HG02642 (cell line): ENCODE measurements around the gene EME2.

Experiments used
- ATAC-seq: cut with Tn5 transposase; IDR thresholded peaks from one replicate; pipeline ENCODE4 v1.9.1; 2021; ENCODE audit warnings: mild to moderate bottlenecking; ENCODE audit not compliant: unreplicated experiment, poor library complexity

The EME2 gene

DNA sequence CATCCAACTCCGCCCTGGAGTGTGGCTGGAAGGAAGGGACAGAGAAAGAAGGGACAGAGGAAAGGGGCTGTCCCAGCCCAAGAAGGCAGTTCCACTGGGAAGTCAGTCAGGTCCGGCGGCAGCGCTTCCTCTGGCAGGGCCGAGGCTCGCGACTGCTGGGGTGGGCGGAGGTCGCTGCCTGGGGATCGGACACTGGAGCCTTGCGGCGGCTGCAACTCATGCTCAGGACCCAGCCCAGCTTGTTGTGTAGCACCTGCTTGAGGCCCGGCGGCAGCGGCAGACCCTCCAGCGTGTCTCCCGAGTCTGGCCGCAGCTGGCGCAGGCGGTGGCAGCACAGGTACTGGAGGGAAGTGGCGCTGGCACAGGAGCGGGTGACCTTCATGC, 4.4 kb downstream of the EME2 start:
- no peak for ATAC-seq

GRCh38 chr16:1777375-1778199, 5.0 kb downstream of the EME2 start:
- ATAC-seq, result no peak

DNA sequence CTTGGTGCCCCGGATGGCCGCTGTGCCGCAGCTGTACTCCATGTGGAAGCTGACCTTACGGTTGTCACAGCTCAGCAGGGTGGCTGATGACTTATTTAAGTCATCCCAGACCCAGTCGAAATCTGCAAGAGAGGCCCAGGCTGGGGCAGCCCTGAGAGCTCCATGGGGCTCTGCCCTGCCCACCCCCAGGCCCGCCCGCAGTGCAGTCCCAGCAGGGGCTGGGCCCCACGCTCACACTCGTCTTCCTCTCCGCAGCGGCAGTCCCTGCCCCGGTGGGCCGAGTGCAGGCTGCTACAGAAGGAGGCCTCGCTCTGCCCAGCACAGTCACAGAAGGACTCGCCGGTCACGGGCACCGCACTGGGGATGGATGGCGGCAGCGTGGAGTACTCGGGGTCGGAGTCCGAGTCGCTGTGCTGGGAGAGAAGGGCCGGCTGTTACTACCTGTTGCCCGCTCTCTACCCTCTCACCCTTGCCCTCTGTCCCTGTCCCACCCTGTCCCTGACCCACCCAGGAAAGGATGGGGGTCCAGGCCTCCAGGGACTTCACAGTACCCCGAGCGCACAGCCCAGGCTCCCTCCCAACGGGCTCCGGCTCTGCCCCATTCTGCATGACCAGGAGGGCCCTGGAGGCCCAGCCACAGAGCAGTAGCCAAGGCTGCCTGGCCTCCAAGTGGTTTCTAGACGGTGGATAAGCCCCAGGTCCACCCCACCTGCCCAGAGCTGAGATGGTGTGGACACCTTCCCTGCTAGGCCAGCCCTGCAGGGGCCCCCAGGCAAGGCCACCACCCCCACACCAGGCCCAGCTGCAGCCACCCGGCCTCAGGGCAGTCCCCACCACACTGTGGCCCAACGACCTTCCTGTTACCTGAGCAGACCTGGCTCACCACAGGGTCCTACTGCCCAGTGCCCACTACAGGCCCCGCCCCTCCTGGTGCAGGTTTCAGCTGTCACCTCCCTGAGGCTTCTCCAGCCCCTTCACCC, 5.9 kb downstream of the EME2 start:
- ATAC-seq, result no peak

DNA sequence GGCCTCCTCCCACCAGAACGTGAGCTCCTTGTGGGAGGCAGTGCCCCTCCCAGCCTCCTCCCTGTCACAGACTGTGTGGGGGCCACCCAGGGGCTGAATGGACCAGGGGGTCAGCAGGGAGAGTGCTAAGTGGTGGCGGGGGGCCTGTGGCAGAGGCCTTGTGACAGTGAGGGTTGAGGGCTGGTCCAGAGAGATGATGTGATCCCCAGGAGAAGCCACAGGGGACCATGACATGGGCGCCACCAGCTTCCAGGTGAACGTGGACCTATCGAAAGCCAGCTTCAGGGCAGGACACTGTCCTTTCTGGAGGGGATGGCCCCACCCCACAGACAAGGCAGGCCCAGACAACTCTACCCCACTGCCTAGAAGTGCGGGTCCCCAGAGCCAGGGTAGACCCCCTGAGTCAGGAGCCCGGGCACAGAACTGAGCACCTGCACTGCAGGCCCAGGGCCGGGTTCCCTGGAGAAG, 6.7 kb downstream of the EME2 start:
- no peak for ATAC-seq

GRCh38 chr16:1779741-1780676, 7.4 kb downstream of the EME2 start:
- ATAC-seq, result no peak

DNA sequence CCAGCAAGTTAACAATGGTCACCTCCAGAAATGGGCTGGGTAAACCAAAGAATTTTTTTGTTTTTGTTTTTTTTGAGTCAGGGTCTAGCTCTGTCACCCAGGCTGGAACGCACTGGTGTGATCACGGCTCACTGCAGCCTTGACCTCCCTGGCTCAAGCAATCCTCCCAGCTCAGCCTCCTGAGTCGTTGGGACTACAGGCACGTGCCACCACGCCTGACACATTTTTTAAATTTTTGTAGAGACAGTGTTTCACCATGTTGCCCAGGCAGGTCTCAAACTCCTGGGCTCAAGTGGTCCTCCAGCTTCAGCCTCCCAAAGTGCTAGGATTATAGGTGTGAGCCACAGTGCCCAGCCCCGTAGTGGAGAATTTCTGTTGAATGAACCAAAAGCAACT, 8.1 kb downstream of the EME2 start:
- ATAC-seq, result no peak

DNA sequence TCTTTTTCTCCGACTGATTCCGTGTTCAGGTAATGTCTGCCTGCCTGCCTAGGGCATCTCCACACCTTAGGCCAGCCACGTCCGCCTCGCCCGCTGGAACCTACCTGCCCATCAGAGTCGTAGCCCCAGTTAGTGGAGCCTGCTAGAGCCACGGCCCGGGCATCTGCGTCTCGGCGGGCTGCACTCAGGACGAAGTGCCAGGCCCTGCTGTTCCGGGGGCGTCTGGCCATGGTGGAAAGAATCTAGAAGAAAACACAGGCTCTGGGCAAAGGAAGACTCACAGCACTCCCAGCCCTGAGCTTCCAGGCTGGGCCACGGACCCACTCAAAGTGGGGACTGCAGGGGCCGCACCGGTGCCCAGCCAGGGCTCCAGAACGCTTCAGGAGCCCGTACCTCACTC, 8.6 kb downstream of the EME2 start:
- ATAC-seq, result no peak

DNA sequence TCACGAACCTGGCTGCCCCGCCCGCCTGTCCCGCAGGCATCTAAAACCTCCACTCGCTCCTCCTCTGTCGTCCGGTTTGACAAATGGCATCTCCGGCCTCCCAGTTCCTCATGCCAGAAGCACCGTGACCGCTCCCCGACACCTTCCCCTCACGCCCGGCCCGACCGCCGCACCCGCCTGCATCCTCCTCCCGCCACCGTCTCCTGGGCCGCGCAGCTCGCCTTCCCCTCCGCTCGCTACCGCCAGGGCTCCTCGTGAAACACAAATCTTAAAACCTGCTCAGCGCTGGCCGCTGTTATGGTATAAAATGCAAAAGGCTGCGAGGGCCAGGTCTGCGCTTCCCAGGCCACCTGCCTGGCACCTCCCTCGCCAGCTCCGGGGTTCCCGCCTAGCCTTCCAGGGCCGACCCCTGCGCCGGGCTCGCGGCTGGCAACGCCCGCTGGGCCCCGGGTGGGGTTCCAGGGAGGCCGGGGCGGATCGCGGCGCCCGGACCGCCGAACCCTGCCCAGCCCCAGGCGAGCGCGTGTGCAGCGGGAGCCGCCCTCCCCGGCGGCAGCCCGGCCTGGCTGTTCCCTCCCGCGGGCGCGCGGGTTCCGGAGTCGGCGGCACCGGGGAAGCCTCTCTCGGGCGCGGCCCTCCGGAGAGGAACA, 9.3 kb downstream of the EME2 start:
- ATAC-seq, result peak; percentile 6

GRCh38 chr16:1782408-1783264, 10.0 kb downstream of the EME2 start, which contains the start of the genes NUBP2 and SPSB3:
NUBP2 (plus strand) TSS chr16:1782960; CDS start chr16:1783021, 61 bp downstream.
SPSB3 (minus strand) TSS chr16:1782571; CDS start chr16:1781483, 1,088 bp downstream.
- ATAC-seq, result peak; percentile 86

DNA sequence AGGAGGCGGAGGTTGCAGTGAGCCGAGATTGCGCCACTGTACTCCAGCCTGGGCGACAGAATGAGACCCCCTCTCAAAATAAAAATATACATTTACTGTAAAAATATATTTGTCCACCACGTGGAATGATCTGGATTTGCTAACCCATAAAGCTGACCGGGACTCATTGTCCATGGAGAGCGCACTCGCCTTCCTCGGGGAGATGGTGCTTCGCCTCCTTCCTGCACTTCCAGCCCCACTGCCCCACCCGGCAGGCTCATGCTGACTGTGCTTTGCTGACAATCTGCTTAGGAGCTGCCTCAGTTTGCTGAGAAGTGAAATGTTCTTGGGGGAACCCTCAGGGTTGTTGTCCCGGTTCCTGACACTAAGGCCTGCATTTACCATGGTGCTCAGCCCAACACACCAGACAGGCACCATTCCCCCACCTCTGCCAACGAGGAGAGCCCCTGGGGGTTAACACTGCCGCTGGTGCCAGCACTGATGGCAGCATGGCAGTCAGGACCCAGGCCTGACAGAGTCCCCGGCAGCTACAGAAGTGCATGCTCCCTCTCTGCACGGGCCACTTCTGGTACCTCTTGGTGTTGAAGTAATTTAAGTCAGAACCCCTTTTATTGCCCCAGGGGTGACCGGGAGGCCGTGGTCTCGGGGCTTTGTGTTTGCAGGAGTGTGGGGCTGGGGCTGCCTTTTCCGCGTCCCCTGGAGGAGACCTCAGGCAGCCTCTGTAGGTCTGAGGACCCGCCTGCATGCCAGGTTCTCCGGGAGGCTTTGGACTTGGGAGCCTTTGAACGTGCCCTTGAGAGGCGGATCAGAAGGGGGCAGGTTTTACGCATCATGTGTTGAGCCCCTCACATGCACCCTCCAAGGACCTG, 12.6 kb downstream of the EME2 start:
- no peak for ATAC-seq

GRCh38 chr16:1785846-1786170, 13.2 kb downstream of the EME2 start:
- no peak for ATAC-seq

DNA sequence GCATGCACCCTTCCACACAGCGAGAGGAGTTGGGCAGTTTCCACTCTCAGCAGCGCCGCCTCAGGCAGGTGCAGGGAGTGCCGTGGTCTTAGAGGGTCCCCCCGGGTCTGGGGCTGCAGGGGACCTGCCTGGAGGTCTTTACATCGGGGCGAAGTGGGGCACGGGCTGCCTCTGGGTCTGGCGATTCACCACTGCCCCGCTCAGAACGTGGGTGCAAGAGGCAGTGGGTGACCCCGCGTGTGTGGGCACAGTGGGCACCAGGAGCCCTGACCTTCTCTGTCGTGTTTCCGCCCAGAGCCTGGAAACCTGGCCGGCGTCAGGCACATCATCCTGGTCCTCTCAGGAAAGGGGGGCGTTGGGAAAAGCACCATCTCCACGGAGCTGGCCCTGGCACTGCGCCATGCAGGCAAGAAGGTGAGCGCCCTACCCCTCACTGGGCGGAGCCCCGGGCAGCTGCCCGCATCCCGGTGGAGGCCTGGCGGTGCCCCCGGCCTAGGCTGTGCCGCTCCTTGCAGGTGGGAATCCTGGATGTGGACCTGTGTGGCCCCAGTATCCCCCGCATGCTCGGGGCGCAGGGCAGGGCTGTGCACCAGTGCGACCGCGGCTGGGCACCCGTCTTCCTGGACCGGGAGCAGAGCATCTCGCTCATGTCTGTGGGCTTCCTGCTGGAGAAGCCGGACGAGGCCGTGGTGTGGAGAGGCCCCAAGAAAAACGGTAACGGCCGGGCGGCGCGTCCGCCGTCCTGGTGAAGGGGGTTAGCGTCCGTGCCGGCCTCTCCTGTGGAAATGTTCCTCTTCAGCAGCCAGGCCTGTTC, 13.8 kb downstream of the EME2 start:
- ATAC-seq, result no peak

GRCh38 chr16:1787056-1787321, 14.4 kb downstream of the EME2 start:
- ATAC-seq, result no peak

- ATAC-seq, result no peak
These were observed 14.9 kb downstream of the EME2 start for GRCh38 chr16:1787322-1788094.

DNA sequence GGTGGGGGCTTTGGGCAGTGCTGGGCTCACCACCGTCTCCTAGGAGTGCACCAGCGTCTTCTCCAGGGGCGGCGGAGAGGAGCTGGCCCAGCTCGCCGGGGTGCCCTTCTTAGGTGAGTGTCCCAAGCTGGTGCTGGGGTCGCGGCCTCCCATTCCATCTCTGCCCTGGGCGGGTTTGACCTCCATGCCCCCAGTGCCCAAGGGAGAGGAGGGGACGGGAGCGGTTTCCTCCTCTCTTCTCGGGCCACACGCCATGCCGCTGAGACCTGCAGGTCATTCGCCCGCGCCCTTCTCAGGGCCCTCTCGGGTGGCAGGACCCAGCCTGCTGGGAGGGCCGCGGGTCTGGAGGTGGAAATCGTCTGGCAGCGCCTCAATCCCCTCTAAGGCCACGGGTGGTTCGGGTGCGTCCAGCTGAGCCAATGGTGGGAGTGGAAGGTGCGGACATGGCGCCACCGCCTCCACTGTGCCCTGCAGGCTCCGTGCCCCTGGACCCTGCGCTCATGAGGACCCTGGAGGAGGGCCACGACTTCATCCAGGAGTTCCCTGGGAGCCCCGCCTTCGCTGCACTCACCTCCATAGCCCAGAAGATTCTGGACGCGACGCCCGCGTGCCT, 15.6 kb downstream of the EME2 start:
- ATAC-seq, result no peak

- ATAC-seq, result no peak
These were observed 16.1 kb downstream of the EME2 start for GRCh38 chr16:1788708-1789100.
